Measurements from ENCODE around the gene FANCD2.
"Not testable (repeated sequence)": the region's sequence is repeated elsewhere in the genome, so short reads cannot be mapped to it uniquely, and the experiment has no call there.

Gene FANCD2

DNA sequence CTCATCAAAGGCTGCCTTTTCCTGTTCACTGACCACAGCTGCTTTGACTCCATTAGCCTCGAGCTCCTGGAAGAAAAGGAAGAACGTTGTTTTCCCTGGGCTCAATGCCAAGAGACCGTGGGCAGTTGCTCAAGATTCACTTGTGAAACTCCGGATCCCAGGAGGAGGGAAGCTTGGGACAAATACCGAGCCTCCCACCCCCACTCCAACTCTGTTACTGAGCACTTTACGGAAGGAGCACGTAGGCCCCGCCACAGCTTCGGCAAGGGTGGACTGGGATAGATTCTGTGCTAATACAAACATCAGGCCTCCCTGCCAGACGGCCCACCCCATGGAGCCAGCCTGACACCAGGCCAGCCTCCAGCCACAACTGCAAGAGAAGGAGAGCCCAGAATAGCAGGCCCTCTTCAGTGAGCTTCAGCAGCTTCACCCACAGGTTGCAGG is 10.8 kb upstream of the FANCD2 start:
- peak; percentile 86 to 92 for DNase-seq (ENCODE audit: low read depth in 1 of 2, low spot score in 1 of 2)
- peak overlapping the region; percentile 57 for H3K27ac ChIP-seq (replicated peaks)
- TF ChIP-seq, protein P1, sequence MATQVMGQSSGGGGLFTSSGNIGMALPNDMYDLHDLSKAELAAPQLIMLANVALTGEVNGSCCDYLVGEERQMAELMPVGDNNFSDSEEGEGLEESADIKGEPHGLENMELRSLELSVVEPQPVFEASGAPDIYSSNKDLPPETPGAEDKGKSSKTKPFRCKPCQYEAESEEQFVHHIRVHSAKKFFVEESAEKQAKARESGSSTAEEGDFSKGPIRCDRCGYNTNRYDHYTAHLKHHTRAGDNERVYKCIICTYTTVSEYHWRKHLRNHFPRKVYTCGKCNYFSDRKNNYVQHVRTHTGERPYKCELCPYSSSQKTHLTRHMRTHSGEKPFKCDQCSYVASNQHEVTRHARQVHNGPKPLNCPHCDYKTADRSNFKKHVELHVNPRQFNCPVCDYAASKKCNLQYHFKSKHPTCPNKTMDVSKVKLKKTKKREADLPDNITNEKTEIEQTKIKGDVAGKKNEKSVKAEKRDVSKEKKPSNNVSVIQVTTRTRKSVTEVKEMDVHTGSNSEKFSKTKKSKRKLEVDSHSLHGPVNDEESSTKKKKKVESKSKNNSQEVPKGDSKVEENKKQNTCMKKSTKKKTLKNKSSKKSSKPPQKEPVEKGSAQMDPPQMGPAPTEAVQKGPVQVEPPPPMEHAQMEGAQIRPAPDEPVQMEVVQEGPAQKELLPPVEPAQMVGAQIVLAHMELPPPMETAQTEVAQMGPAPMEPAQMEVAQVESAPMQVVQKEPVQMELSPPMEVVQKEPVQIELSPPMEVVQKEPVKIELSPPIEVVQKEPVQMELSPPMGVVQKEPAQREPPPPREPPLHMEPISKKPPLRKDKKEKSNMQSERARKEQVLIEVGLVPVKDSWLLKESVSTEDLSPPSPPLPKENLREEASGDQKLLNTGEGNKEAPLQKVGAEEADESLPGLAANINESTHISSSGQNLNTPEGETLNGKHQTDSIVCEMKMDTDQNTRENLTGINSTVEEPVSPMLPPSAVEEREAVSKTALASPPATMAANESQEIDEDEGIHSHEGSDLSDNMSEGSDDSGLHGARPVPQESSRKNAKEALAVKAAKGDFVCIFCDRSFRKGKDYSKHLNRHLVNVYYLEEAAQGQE (IDR thresholded peaks at IDR 0.05; ENCODE audit: insufficient replicate concordance, low read depth) = no peak
- no peak for TF ChIP-seq SPI1 (IDR thresholded peaks at IDR 0.05; ENCODE audit: borderline replicate concordance, low read depth)
- no peak for TF ChIP-seq GABPA (IDR thresholded peaks at IDR 0.05; ENCODE audit: low read depth)
- TF ChIP-seq POLR2AphosphoS5 (IDR thresholded peaks at IDR 0.05; ENCODE audit: low read depth) = peak; percentile 84
- no peaks in the 10 kb centered on the region for H3K27me3 ChIP-seq (ENCODE audit: insufficient read depth, poor library complexity, severe bottlenecking)
- H3K4me3 ChIP-seq (replicated peaks; ENCODE audit: insufficient read depth, low read length) = no peak overlapping the region

DNA sequence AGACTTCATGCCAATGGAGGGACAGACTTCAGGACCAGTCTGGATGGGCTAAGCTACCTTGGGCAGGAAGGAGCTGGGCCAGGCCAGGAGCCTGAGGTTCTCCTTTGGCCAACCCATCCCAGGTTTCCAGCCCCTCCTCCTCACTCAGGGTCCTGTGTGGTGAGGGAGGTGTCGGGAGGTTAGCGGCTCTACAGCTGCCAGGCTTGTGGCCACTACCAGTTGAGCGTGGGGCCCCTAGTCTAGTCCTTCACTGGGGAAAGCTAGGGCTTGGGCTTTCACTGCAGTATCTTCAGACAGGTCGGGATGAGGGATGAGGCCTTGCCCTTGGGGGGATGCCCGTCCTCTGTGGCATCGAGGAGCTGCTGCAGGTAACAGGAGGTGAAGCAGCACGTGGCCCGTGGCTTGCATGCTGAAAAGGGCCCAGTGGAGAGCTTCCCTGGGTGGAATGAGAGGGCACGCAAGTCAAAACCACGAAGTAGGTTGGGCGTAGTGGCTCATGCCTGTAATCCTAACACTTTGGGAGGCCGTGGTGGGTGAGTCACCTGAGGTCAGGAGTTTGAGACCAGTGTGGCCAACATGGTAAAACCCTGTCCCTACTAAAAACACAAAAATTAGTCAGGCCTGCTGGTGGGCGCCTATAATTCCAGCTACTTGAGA is 8.5 kb upstream of the FANCD2 start:
- peak in 1 of 2 experiments; percentile 60 for DNase-seq (ENCODE audit: low read depth in 1 of 2, low spot score in 1 of 2)

DNA sequence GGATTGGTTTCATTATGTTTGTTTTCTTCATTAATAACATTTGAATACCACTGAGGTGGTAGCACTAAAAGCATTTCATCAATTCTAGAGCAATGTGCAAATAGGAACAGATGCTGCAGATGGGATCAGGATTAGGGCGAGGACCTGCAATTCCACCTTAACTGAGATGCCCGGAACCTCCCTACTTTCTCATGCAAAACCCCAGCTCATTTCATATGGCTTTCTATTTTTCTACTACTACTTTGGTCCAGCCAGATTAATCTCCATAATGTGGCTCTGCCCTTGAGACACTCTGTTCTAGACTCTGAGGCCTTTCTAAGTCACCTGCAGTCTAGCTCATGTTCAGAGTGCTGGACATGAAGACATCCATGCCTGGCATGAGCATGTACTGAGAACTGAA is 7.4 kb upstream of the FANCD2 start:
- not testable (repeated sequence) for H3K27ac ChIP-seq (replicated peaks); DNase-seq (ENCODE audit: low read depth in 1 of 2, low spot score in 1 of 2); H3K4me3 ChIP-seq (replicated peaks; ENCODE audit: insufficient read depth, low read length); H3K27me3 ChIP-seq (ENCODE audit: insufficient read depth, poor library complexity, severe bottlenecking)

More for the DNA sequence above, 8.5 kb upstream of the FANCD2 start:
- H3K4me3 ChIP-seq (replicated peaks; ENCODE audit: insufficient read depth, low read length) = no peak overlapping the region
- no peak overlapping the region; the same call in 1 of the 2 replicates for H3K27ac ChIP-seq (replicated peaks)
- TF ChIP-seq POLR2AphosphoS5 (IDR thresholded peaks at IDR 0.05; ENCODE audit: low read depth) (no peak), GABPA (IDR thresholded peaks at IDR 0.05; ENCODE audit: low read depth) (no peak), SPI1 (IDR thresholded peaks at IDR 0.05; ENCODE audit: borderline replicate concordance, low read depth) (no peak)
- TF ChIP-seq, protein P1 (IDR thresholded peaks at IDR 0.05; ENCODE audit: insufficient replicate concordance, low read depth) = no peak
- TF ChIP-seq, protein P2, sequence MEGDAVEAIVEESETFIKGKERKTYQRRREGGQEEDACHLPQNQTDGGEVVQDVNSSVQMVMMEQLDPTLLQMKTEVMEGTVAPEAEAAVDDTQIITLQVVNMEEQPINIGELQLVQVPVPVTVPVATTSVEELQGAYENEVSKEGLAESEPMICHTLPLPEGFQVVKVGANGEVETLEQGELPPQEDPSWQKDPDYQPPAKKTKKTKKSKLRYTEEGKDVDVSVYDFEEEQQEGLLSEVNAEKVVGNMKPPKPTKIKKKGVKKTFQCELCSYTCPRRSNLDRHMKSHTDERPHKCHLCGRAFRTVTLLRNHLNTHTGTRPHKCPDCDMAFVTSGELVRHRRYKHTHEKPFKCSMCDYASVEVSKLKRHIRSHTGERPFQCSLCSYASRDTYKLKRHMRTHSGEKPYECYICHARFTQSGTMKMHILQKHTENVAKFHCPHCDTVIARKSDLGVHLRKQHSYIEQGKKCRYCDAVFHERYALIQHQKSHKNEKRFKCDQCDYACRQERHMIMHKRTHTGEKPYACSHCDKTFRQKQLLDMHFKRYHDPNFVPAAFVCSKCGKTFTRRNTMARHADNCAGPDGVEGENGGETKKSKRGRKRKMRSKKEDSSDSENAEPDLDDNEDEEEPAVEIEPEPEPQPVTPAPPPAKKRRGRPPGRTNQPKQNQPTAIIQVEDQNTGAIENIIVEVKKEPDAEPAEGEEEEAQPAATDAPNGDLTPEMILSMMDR (IDR thresholded peaks at IDR 0.05; ENCODE audit: insufficient read depth, low read length) = no peak
- H3K27me3 ChIP-seq (ENCODE audit: insufficient read depth, poor library complexity, severe bottlenecking) = no peaks in the 10 kb centered on the region

DNA sequence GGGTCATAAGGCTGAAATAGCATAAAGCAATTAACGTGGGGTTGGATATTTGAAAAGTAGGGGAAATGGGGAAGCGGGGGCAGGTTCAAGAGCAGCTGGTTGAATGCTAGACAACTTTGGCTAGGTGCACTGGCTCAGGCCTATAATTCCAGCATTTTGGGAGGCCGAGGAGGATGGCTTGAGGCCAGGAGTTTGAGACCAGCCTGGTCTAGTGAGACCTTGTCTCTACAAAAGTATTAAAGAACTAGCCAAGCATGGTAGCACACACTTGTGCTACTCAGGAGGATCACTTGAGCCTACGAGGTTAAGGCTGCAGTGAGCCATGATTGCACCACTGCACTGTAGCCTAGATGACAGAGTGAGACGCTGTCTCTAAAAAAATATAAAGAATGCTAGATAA is 6.9 kb upstream of the FANCD2 start:
- no peak for DNase-seq (ENCODE audit: low read depth in 1 of 2, low spot score in 1 of 2)
- no peak for TF ChIP-seq POLR2AphosphoS5 (IDR thresholded peaks at IDR 0.05; ENCODE audit: low read depth)
- TF ChIP-seq, protein P1 (IDR thresholded peaks at IDR 0.05; ENCODE audit: insufficient replicate concordance, low read depth) = no peak
- TF ChIP-seq SPI1 (IDR thresholded peaks at IDR 0.05; ENCODE audit: borderline replicate concordance, low read depth) = no peak
- TF ChIP-seq, protein P2 (IDR thresholded peaks at IDR 0.05; ENCODE audit: insufficient read depth, low read length) = no peak
- no peaks in the 10 kb centered on the region for H3K27me3 ChIP-seq (ENCODE audit: insufficient read depth, poor library complexity, severe bottlenecking)
- no peak overlapping the region for H3K4me3 ChIP-seq (replicated peaks; ENCODE audit: insufficient read depth, low read length)
- no peak overlapping the region for H3K27ac ChIP-seq (replicated peaks)
